HG02884 (cell line): Measurements from ENCODE around the gene DEFB126.
"Not testable (repeated sequence)": the region's sequence is repeated elsewhere in the genome, so short reads cannot be mapped to it uniquely, and the experiment has no call there.

Source experiments
- ATAC-seq: cut with Tn5 transposase; IDR thresholded peaks from one replicate; pipeline ENCODE4 v1.9.1; 2021; ENCODE audit warnings: mild to moderate bottlenecking, moderate library complexity; ENCODE audit not compliant: unreplicated experiment

The DEFB126 gene

DNA sequence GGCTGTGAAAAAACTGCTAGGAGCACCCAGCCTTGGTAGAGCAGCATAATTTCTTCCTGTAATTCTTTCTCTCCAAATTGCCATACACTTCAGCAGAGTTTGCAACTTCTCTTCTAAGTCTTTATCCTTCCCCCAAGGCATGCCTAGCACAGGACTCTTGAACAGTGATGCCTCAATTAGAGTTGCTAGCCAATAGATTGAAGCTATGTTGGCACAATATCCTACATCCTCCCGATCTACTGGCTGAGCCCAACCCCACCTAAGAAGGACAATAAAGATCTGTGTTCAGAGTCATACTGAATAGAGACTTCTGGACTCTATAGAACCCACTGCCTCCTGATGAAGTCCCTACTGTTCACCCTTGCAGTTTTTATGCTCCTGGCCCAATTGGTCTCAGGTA lies at the start of gene DEFB126:
Gene DEFB126, plus strand, starts transcription at position 301 of the 400 bp plus-strand sequence. Its CDS starts 39 bp downstream, at position 340.
- no peak for ATAC-seq

GRCh38 chr20:93641-94040 lies 48.7 kb upstream of the DEFB126 start:
- no peak for ATAC-seq

DNA sequence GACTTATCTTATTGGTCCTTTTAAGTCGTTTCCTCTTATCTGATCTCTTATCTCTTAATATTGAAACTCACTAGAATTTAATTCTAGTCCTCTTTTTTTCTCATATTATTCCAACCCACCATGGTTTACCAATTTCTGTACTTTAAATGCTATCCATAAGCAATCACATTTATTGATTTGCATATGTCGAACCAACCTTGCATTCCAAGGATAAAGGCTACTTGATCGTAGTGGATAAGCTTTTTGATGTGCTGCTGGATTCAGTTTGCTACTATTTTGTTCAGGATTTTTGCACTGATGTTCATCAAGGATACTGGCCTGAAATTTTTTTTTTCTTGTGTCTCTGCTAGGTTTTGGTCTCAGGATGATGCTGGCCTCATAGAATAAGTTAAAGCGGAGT lies 47.2 kb upstream of the DEFB126 start:
- ATAC-seq: no peak

DNA sequence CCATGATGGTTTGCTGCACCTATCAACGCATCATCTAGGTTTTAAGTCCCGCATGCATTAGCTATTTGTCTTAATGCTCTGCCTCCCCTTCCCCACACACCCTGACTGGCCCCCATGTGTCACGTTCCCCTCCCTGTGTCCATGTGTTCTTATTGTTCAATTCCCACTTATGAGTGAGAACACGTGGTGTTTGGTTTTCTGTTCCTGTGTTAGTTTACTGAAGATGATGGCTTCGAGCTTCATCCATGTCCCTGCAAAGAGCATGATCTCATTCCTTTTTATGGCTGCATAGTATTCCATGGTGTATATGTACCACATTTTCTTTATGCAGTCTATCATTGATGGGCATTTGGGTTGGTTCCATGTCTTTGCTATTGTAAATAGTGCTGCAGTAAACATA lies 44.7 kb upstream of the DEFB126 start:
- not testable (repeated sequence) for ATAC-seq

DNA sequence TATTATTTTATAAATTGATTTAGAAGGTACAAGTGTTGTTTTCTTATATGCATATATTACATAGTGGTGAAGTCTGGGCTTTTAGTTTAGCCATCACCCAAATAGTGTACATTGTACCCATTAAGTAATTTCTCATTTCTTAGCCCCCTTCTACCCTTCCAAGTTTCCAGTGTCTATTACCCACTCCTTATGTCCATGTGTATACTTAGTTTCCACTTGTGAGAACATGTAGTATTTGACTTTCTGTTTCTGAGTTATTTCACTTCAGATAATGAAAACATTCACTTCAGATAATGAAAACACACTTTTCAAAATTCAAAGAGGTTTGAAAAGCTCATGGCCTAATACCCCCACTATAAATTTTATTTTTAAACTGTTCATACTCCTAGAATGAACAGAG lies 40.4 kb upstream of the DEFB126 start:
- ATAC-seq: no peak

DNA sequence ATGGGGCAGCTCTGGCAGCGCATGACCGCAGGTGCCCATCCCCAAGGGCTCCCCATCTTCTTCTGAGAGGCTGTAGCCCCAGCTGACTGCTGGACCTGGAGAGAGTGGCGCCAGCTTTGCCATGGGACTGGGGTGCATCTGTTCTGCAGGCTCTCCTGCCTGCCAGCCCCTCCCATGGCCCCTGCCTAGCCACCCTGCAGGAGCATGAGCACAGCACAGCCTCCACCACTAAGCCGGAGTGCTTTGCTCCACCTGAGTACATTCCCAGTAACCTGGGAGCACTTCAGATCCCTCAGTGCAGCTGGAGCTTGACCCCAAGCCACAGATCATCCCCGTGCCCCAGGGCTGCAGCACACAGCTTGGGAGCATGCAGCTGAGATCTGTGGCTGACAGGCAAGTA lies 38.9 kb upstream of the DEFB126 start:
- no peak for ATAC-seq

GRCh38 chr20:112396-112795 lies 30.0 kb upstream of the DEFB126 start:
- no peak for ATAC-seq

DNA sequence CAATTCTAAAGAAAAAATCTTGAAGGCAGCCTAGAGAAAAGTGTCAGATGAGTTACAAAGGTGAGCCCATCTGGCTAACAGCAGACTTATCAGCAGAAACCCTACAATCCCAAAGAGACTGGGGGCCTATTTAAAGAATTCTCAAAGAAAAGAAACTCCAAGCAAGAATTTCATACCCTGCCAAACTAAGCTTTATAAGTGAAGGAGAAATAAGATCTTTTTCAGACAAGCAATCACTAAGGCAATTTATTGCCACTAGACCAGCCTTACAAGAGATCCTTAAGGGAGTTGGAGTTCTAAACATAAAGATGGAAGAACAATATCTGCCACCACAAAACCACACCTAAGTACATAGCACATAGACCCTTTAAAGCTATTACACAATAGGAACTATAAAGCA lies 24.9 kb upstream of the DEFB126 start:
- no peak for ATAC-seq

- not testable (repeated sequence) for ATAC-seq
These were observed 12.5 kb upstream of the DEFB126 start for GRCh38 chr20:129786-130323.

DNA sequence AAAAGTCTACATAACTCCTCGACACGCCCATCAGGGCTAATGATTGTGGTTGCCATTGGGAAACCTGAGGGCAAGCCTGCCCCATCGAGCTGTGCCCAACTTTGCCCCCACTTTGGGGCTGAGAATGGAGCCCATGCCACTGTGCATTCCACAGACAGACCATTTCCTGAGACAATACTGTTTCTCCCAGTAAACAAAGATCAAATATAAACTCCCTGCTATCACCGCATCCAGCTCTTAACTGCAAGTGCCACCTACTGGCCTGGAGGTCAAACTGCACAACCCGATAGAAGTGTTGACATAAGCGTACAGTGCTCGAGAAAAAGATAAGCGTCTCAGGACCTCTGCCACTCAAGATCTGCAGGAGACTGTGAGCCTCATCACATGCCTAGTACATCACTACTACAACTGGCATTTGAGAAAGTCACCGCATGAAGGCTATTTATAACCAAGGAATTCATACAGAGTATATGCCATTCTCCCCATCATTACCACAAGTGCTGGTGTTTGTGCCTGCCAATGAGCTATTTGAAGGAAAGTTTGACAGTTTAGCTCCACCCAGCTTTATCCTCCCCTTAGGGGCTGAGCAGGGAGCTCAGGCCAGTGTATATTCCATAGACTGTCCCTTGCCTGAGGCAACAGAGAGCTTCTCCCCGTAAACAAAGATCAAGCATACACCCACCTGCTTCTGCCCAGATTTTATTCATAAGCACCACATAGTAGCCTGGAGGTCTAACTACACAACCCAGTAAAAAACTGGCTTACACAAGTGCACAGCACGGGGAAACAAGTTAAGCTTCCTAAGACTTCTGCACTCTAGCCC lies 4.5 kb upstream of the DEFB126 start:
- ATAC-seq: no peak

GRCh38 chr20:145877-146276 lies 3.5 kb downstream of the DEFB126 start:
- ATAC-seq: no peak

GRCh38 chr20:152131-152530 lies 9.7 kb downstream of the DEFB126 start:
- no peak for ATAC-seq

- ATAC-seq: no peak
These were observed 14.8 kb downstream of the DEFB126 start, which contains the start of gene DEFB127 for GRCh38 chr20:157154-157553. Gene DEFB127, plus strand, starts transcription at chr20:157454. Its CDS starts 91 bp downstream, at chr20:157545.

DNA sequence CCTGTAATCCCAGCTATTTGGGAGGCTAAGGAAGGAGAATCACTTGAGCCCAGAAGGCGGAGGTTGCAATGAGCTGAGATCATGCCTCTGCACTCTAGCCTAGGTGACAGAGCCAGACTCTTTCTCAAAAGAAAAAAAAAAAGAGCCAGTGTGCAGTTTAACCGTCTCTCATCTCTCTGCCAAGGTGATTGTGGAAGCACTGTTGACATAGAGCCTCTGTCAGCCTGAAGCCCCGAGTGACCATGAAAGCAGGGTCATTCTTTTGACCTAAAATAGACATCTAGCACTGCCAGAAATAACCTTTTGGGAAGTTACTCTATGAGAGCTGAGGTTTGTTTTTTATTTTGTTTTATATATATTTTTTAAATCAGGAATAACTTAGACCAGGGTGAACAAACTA lies 22.2 kb downstream of the DEFB126 start:
- ATAC-seq: no peak

DNA sequence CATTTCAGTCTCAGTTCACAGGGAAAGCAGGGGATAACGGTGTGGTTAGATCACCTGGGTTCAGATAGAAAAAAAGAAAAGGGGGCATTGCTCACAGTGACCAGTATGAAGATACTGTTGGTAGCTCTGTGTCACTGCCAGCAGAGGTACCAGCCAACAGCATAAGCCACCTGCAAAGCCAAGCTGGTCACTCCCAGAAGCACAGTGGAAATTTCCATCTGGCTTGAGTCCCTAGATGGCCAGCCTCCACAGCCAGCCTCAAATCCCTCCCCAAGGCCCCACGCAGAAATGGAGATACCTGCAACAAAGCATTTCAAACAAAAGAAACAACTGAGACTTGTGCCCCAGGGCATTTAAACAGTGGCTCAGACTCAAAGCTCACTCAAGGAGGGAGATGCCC lies 26.5 kb downstream of the DEFB126 start:
- no peak for ATAC-seq

- no peak for ATAC-seq
These were observed 41.9 kb downstream of the DEFB126 start for GRCh38 chr20:184288-184687.

DNA sequence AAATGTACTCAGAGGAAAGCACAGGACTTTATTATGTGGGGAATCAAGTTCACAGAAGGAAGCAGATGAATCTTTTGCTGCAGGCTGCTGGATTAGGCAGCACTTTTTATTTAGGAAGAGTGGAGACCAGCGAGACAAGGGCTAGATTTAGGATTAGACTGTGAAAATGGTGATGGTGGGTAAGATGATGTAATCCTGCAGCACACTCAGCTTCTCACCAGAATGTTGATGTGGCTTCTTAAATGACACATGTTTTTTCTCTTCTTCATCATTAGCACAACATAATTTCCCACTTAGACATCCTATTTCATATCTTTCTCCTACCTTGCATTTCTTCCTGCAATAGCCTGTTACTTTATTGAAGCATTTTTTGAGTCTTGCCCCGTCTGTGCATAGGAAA lies 45.3 kb downstream of the DEFB126 start:
- ATAC-seq: no peak

- ATAC-seq: no peak
These were observed 47.2 kb downstream of the DEFB126 start, which contains the start of gene DEFB128 for GRCh38 chr20:189611-190010. Gene DEFB128, minus strand, starts transcription at chr20:189711. Its CDS starts 88 bp downstream, at chr20:189623.
